Dendritic cell treated with granulocyte-macrophage colony-stimulating factor and Interleukin-4, amounts not matched to agents 40 ng/mL and 50 ng/mL, for 4 days (primary cell): ENCODE results near the gene PARL.

Source experiments
- H3K27ac Mint-ChIP-seq: one replicate; pipeline ENCODE4 v1.8.0; 2022; ENCODE audit warnings: mild to moderate bottlenecking, mixed read lengths
- H3K27me3 Mint-ChIP-seq: one replicate; pipeline ENCODE4 v1.8.0; 2022; ENCODE audit warnings: mild to moderate bottlenecking, mixed read lengths
- H3K36me3 Mint-ChIP-seq: one replicate; pipeline ENCODE4 v1.8.0; 2022; ENCODE audit warnings: low read depth, mixed read lengths
- H3K4me1 Mint-ChIP-seq: one replicate; pipeline ENCODE4 v1.8.0; 2022; ENCODE audit warnings: low read depth, mixed read lengths
- H3K4me3 Mint-ChIP-seq: one replicate; pipeline ENCODE4 v1.8.0; 2022; ENCODE audit warnings: mild to moderate bottlenecking, moderate library complexity, mixed read lengths
- H3K9me3 Mint-ChIP-seq: one replicate; pipeline ENCODE4 v1.8.0; 2022; ENCODE audit warnings: mixed read lengths
- intact Hi-C: fragments of 100-400 bp; cut with micrococcal nuclease; formaldehyde crosslinking; loops from one replicate; pipeline ENCODE4 v1.15.0; 2022

Gene PARL

GRCh38 chr3:183826448-183827250 is 58.0 kb downstream of the PARL start:
- intact Hi-C loops, result loop anchor here (10.0 kb wide), 1 partner anchor 58 kb away; the partner anchor contains the start of gene PARL
- no peaks in the 10 kb centered on the region for H3K9me3 Mint-ChIP-seq
- H3K36me3 Mint-ChIP-seq, result peaks cover 61% of the 10 kb centered on the region
- peaks cover 15% of the 10 kb centered on the region for H3K27me3 Mint-ChIP-seq
- no peak overlapping the region for H3K27ac Mint-ChIP-seq
- H3K4me1 Mint-ChIP-seq, result peaks cover 30% of the 10 kb centered on the region
- no peak overlapping the region for H3K4me3 Mint-ChIP-seq

- peaks cover 30% of the 10 kb centered on the region for H3K4me1 Mint-ChIP-seq
- intact Hi-C loops, result loop anchor here (10.0 kb wide), 1 partner anchor 59 kb away; the partner anchor contains the start of gene PARL
- peaks cover 51% of the 10 kb centered on the region for H3K36me3 Mint-ChIP-seq
- H3K4me3 Mint-ChIP-seq, result peak within 1 kb of the TSS; percentile 74
- peaks cover 15% of the 10 kb centered on the region for H3K27me3 Mint-ChIP-seq
- H3K9me3 Mint-ChIP-seq, result no peaks in the 10 kb centered on the region
- peak within 1 kb of the TSS; percentile 15 for H3K27ac Mint-ChIP-seq
Measured at GRCh38 chr3:183825456-183826161, 59.1 kb downstream of the PARL start, which contains the start of gene MAP6D1. Gene MAP6D1, minus strand, starts transcription at chr3:183825577. Its CDS starts 30 bp downstream, at chr3:183825547.

GRCh38 chr3:183824761-183825455 is 59.8 kb downstream of the PARL start:
- Mint-ChIP-seq H3K4me1 (peaks cover 30% of the 10 kb centered on the region), H3K36me3 (peaks cover 48% of the 10 kb centered on the region), H3K27me3 (peaks cover 15% of the 10 kb centered on the region), H3K4me3 (peak overlapping the region; percentile 74), H3K9me3 (no peaks in the 10 kb centered on the region), H3K27ac (peak overlapping the region; percentile 15)
- intact Hi-C loops, result loop anchor here (10.0 kb wide), 1 partner anchor 60 kb away; the partner anchor contains the start of gene PARL

- Mint-ChIP-seq H3K36me3 (peaks cover 48% of the 10 kb centered on the region), H3K9me3 (no peaks in the 10 kb centered on the region), H3K4me1 (peaks cover 30% of the 10 kb centered on the region), H3K4me3 (no peak overlapping the region), H3K27ac (no peak overlapping the region), H3K27me3 (peaks cover 15% of the 10 kb centered on the region)
- intact Hi-C loops, result loop anchor here (10.0 kb wide), 1 partner anchor 61 kb away; the partner anchor contains the start of gene PARL
Measured at GRCh38 chr3:183823963-183824362, 60.7 kb downstream of the PARL start.

- H3K9me3 Mint-ChIP-seq, result no peaks in the 10 kb centered on the region
- H3K4me3 Mint-ChIP-seq, result no peak overlapping the region
- intact Hi-C loops, result loop anchor here (10.0 kb wide), 1 partner anchor 62 kb away; the partner anchor contains the start of gene PARL
- H3K36me3 Mint-ChIP-seq, result peaks cover 48% of the 10 kb centered on the region
- peaks cover 15% of the 10 kb centered on the region for H3K27me3 Mint-ChIP-seq
- H3K4me1 Mint-ChIP-seq, result peaks cover 30% of the 10 kb centered on the region
- H3K27ac Mint-ChIP-seq, result no peak overlapping the region
Measured at GRCh38 chr3:183822631-183823030, 62.0 kb downstream of the PARL start.

GRCh38 chr3:183819831-183820230 is 64.8 kb downstream of the PARL start:
- no peak overlapping the region for H3K27ac Mint-ChIP-seq
- no peaks in the 10 kb centered on the region for H3K9me3 Mint-ChIP-seq
- H3K36me3 Mint-ChIP-seq, result peaks cover 62% of the 10 kb centered on the region
- intact Hi-C loops, result loop anchor here (10.0 kb wide), 1 partner anchor 65 kb away; the partner anchor contains the start of gene PARL
- H3K4me1 Mint-ChIP-seq, result peaks cover 11% of the 10 kb centered on the region
- H3K27me3 Mint-ChIP-seq, result peaks cover 13% of the 10 kb centered on the region
- no peak overlapping the region for H3K4me3 Mint-ChIP-seq

GRCh38 chr3:183818706-183819624 is 65.7 kb downstream of the PARL start:
- H3K36me3 Mint-ChIP-seq, result peaks cover 69% of the 10 kb centered on the region
- peaks cover 4% of the 10 kb centered on the region for H3K27me3 Mint-ChIP-seq
- H3K27ac Mint-ChIP-seq, result no peak overlapping the region
- intact Hi-C loops, result no loop called here
- H3K4me3 Mint-ChIP-seq, result no peak overlapping the region
- peaks cover 2% of the 10 kb centered on the region for H3K4me1 Mint-ChIP-seq
- H3K9me3 Mint-ChIP-seq, result no peaks in the 10 kb centered on the region

GRCh38 chr3:183818041-183818620 is 66.5 kb downstream of the PARL start:
- intact Hi-C loops, result no loop called here
- Mint-ChIP-seq H3K36me3 (peaks cover 74% of the 10 kb centered on the region), H3K27ac (no peak overlapping the region), H3K4me1 (no peaks in the 10 kb centered on the region), H3K27me3 (no peaks in the 10 kb centered on the region), H3K4me3 (no peak overlapping the region), H3K9me3 (no peaks in the 10 kb centered on the region)

- H3K27me3 Mint-ChIP-seq, result no peaks in the 10 kb centered on the region
- H3K36me3 Mint-ChIP-seq, result peaks cover 79% of the 10 kb centered on the region
- H3K27ac Mint-ChIP-seq, result no peak overlapping the region
- intact Hi-C loops, result no loop called here
- no peak overlapping the region for H3K4me3 Mint-ChIP-seq
- no peaks in the 10 kb centered on the region for H3K9me3 Mint-ChIP-seq
- no peaks in the 10 kb centered on the region for H3K4me1 Mint-ChIP-seq
Measured at GRCh38 chr3:183817639-183818038, 67.0 kb downstream of the PARL start.

GRCh38 chr3:183816681-183817510 is 67.8 kb downstream of the PARL start:
- Mint-ChIP-seq H3K27ac (no peak overlapping the region), H3K4me1 (no peaks in the 10 kb centered on the region), H3K9me3 (no peaks in the 10 kb centered on the region), H3K27me3 (no peaks in the 10 kb centered on the region), H3K36me3 (peaks cover 79% of the 10 kb centered on the region), H3K4me3 (no peak overlapping the region)
- intact Hi-C loops, result no loop called here

GRCh38 chr3:183815951-183816475 is 68.7 kb downstream of the PARL start:
- no peaks in the 10 kb centered on the region for H3K4me1 Mint-ChIP-seq
- H3K36me3 Mint-ChIP-seq, result peaks cover 88% of the 10 kb centered on the region
- no peak overlapping the region for H3K4me3 Mint-ChIP-seq

GRCh38 chr3:183815563-183815940 is 69.1 kb downstream of the PARL start:
- no peak overlapping the region for H3K27ac Mint-ChIP-seq
- intact Hi-C loops, result no loop called here
- H3K9me3 Mint-ChIP-seq, result no peaks in the 10 kb centered on the region

More at GRCh38 chr3:183815951-183816475, 68.7 kb downstream of the PARL start:
- no peak overlapping the region for H3K27ac Mint-ChIP-seq
- no peaks in the 10 kb centered on the region for H3K27me3 Mint-ChIP-seq
- intact Hi-C loops, result no loop called here
- H3K9me3 Mint-ChIP-seq, result no peaks in the 10 kb centered on the region

More at GRCh38 chr3:183815563-183815940, 69.1 kb downstream of the PARL start:
- Mint-ChIP-seq H3K4me1 (no peaks in the 10 kb centered on the region), H3K4me3 (no peak overlapping the region), H3K27me3 (no peaks in the 10 kb centered on the region), H3K36me3 (peaks cover 93% of the 10 kb centered on the region)
